Measurements from ENCODE around the gene USP10. TPM values are rescaled to one million over a fixed set of nuclear protein-coding genes. Genes with fewer than 3 reads are reported as not detected.

Gene USP10
- total RNA-seq, 1 experiment from 2014 or later, result 203 TPM

DNA sequence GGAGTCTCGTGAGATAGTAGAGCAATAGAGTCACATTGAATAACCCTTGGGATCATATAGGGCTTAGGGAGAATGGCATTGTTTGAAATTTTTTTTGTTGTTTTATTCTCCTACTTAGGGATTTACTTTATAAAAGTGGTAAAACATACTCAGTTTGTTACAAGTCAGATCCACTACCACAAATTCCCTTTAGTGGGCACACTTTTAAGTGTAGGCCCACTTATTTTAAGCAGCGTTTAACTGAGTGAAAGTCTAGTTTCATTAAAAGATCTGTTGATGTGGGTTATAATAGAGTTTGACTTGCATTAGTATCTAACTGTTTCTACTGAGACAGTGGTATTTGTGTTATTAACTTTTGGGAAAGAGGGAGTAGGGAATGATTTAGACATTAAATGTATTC, 49.3 kb downstream of the USP10 start:
- Histone ChIP-seq H3K9me3 (ENCODE audit: control insufficient read depth, low read depth, low read length) (no peaks in the 10 kb centered on the region), H2BK12ac (ENCODE audit: insufficient read length, low read depth, low read length) (no peak overlapping the region), H4K91ac (ENCODE audit: insufficient read length, low read depth, low read length) (no peak overlapping the region), H3K23me2 (ENCODE audit: insufficient read length, low read depth, low read length, poor library complexity, severe bottlenecking) (no peaks in the 10 kb centered on the region), H3K79me1 (ENCODE audit: insufficient read depth, low read depth, low read length, poor library complexity, severe bottlenecking) (no peaks in the 10 kb centered on the region), H3K27ac (ENCODE audit: insufficient read length, low read depth, low read length) (no peak overlapping the region), H2BK5ac (ENCODE audit: insufficient read length, low read length) (no peak overlapping the region), H3K27me3 (ENCODE audit: insufficient read depth, low read length) (no peaks in the 10 kb centered on the region), H2BK20ac (ENCODE audit: low read depth, low read length, poor library complexity, severe bottlenecking) (no peak overlapping the region), H3K4me2 (ENCODE audit: insufficient read depth, insufficient read length, low read length) (no peak overlapping the region), H4K5ac (ENCODE audit: insufficient read length, low read depth, low read length) (no peak overlapping the region), H3K4ac (ENCODE audit: low read depth, low read length) (no peak overlapping the region), H2AFZ (ENCODE audit: low read length) (no peak overlapping the region), H2AK5ac (ENCODE audit: insufficient read length, low read length) (no peak overlapping the region), H3T11ph (ENCODE audit: low read length) (no peak overlapping the region), H2BK120ac (ENCODE audit: low read depth, low read length, poor library complexity, severe bottlenecking) (no peak overlapping the region), H3K18ac (ENCODE audit: insufficient read length, low read depth, low read length) (no peak overlapping the region), H3K9ac (ENCODE audit: extremely low read depth, insufficient read length, low read length) (no peak overlapping the region), H3K14ac (ENCODE audit: insufficient read depth, low read length) (no peak overlapping the region), H3K79me2 (ENCODE audit: insufficient read depth, low read length) (peaks cover 15% of the 10 kb centered on the region; the same call in 1 of the 2 replicates), H3K4me1 (ENCODE audit: insufficient read depth, low read length) (no peaks in the 10 kb centered on the region; the same call in 1 of the 2 replicates), H4K8ac (replicated peaks; ENCODE audit: insufficient read length, low read depth, low read length) (no peak overlapping the region), H3K23ac (ENCODE audit: insufficient read length, low read depth, low read length) (no peak overlapping the region), H2BK15ac (ENCODE audit: low read depth, low read length) (no peak overlapping the region), H3K56ac (ENCODE audit: insufficient read length, low read depth, low read length) (no peak overlapping the region), H4K20me1 (ENCODE audit: control insufficient read depth, insufficient read depth, insufficient read length) (no peaks in the 10 kb centered on the region)
- Mint-ChIP-seq H3K4me1 (peaks cover 12 to 13% of the 10 kb centered on the region in 2 experiments), H3K9me3 (no peaks in the 10 kb centered on the region), H3K4me3 (no peak overlapping the region), H3K36me3 (ENCODE audit: insufficient read depth in 1 of 3, low read depth in 3 of 3) (peaks cover 4 to 25% (median 25%) of the 10 kb centered on the region in 3 experiments; a peak in 6 of 7 replicates), H3K27me3 (ENCODE audit: low read depth) (no peaks in the 10 kb centered on the region), H3K27ac (no peak overlapping the region)
- TF ChIP-seq CTCF (conservative IDR thresholded peaks at IDR 0.05), result no peak; the same call in 2 of the 3 replicates
- DNase-seq, result no peak
- no CpG with 5 or more reads among the region's 2 CpGs for WGBS (ENCODE audit: extremely low coverage, insufficient read length, low lambda C conversion rate)

Measured in H9 (cell line).